ENCODE measurements around the gene RAB11FIP5. TPM values are rescaled to one million over a fixed set of nuclear protein-coding genes. Genes with fewer than 3 reads are reported as not detected.

RAB11FIP5 gene
- total and polyA plus RNA-seq, 9 donors, result 16.1 to 57.3 (median 25.0) TPM

GRCh38 chr2:73031095-73031678, 81.6 kb downstream of the RAB11FIP5 start:
- DNase-seq, result no peak
- Histone ChIP-seq H3K27me3 (no peaks in the 10 kb centered on the region), H3K27ac (no peak overlapping the region), H3K4me1 (ENCODE audit: insufficient read depth) (no peaks in the 10 kb centered on the region), H3K4me3 (no peak overlapping the region), H3K9me3 (no peaks in the 10 kb centered on the region), H3K36me3 (no peaks in the 10 kb centered on the region)
- TF ChIP-seq CTCF (IDR thresholded peaks at IDR 0.05) (no peak), POLR2A (IDR thresholded peaks at IDR 0.05) (no peak), EP300 (IDR thresholded peaks at IDR 0.05) (no peak)
- intact Hi-C loops (cut with DNase I), result no loop called here
- WGBS, 3 donors, result 94 to 97% (median 94%) methylated on average over 3 of the region's 3 CpGs

GRCh38 chr2:73028841-73029240, 83.9 kb downstream of the RAB11FIP5 start:
- intact Hi-C loops (cut with DNase I), result no loop called here
- Histone ChIP-seq H3K4me1 (ENCODE audit: insufficient read depth) (no peaks in the 10 kb centered on the region), H3K27me3 (no peaks in the 10 kb centered on the region), H3K27ac (no peak overlapping the region), H3K9me3 (no peaks in the 10 kb centered on the region), H3K36me3 (no peaks in the 10 kb centered on the region), H3K4me3 (no peak overlapping the region)
- WGBS, 3 donors, result 64 to 78% (median 77%) methylated on average over 9 to 10 of the region's 10 CpGs
- TF ChIP-seq EP300 (IDR thresholded peaks at IDR 0.05), result no peak
- TF ChIP-seq CTCF (IDR thresholded peaks at IDR 0.05), result no peak
- no peak for TF ChIP-seq POLR2A (IDR thresholded peaks at IDR 0.05)
- DNase-seq, result no peak

- Histone ChIP-seq H3K4me3 (no peak overlapping the region), H3K36me3 (no peaks in the 10 kb centered on the region), H3K27me3 (no peaks in the 10 kb centered on the region), H3K9me3 (no peaks in the 10 kb centered on the region), H3K4me1 (ENCODE audit: insufficient read depth) (no peaks in the 10 kb centered on the region), H3K27ac (no peak overlapping the region)
- no peak for DNase-seq
- intact Hi-C loops (cut with DNase I), result no loop called here
- TF ChIP-seq POLR2A (IDR thresholded peaks at IDR 0.05), result no peak
- no peak for TF ChIP-seq CTCF (IDR thresholded peaks at IDR 0.05)
- TF ChIP-seq EP300 (IDR thresholded peaks at IDR 0.05), result no peak
- WGBS, 3 donors, result 81 to 90% (median 86%) methylated on average over 1 of the region's 1 CpG
Measured at GRCh38 chr2:73027340-73027739, 85.4 kb downstream of the RAB11FIP5 start.

GRCh38 chr2:73023497-73023896, 89.3 kb downstream of the RAB11FIP5 start:
- no peak for DNase-seq
- no peak overlapping the region for H3K4me3 ChIP-seq
- H3K36me3 ChIP-seq, result no peaks in the 10 kb centered on the region
- intact Hi-C loops (cut with DNase I), result no loop called here
- no peaks in the 10 kb centered on the region for H3K4me1 ChIP-seq (ENCODE audit: insufficient read depth)
- no peaks in the 10 kb centered on the region for H3K27me3 ChIP-seq
- 76 to 87% (median 85%) methylated on average over 1 of the region's 1 CpG for WGBS, 3 donors
- TF ChIP-seq POLR2A (IDR thresholded peaks at IDR 0.05), result no peak
- TF ChIP-seq CTCF (IDR thresholded peaks at IDR 0.05), result no peak
- TF ChIP-seq EP300 (IDR thresholded peaks at IDR 0.05), result no peak
- H3K9me3 ChIP-seq, result no peaks in the 10 kb centered on the region
- H3K27ac ChIP-seq, result no peak overlapping the region

Other genes with a start within 250 kb of the RAB11FIP5 start
- gene SPR, start 225.5 kb downstream of the RAB11FIP5 start, total RNA-seq, result 10 to 100 TPM in 6 of 7 donors, 1 to 10 TPM in 1; 9.3 to 36.2 (median 18.5) TPM
- 10 to 100 TPM; 11.9 to 26.1 TPM for gene SPR, start 225.5 kb downstream of the RAB11FIP5 start, polyA plus RNA-seq
- gene EMX1, start 195.4 kb downstream of the RAB11FIP5 start, total RNA-seq, result 1 to 10 TPM in 1 of 7 donors, under 1 TPM in 2, not detected in 4; 0.20 to 1.1 (median 0.28) TPM
- gene EMX1, start 195.4 kb downstream of the RAB11FIP5 start, polyA plus RNA-seq, result under 1 TPM in 1 of 2 donors, not detected in 1; 0.28 TPM
- gene SFXN5, start 41.2 kb downstream of the RAB11FIP5 start, total RNA-seq, result 10 to 100 TPM in 4 of 7 donors, 1 to 10 TPM in 3; 7.7 to 19.3 (median 11.6) TPM
- 10 to 100 TPM in 1 of 2 donors, 1 to 10 TPM in 1; 4.3 to 14.1 TPM for gene SFXN5, start 41.2 kb downstream of the RAB11FIP5 start, polyA plus RNA-seq
- gene NOTO, start 89.6 kb upstream of the RAB11FIP5 start, total RNA-seq, result not detected
- not detected for gene NOTO, start 89.6 kb upstream of the RAB11FIP5 start, polyA plus RNA-seq
- 10 to 100 TPM; 14.1 to 37.9 (median 27.3) TPM for gene SMYD5, start 101.3 kb upstream of the RAB11FIP5 start, total RNA-seq
- gene SMYD5, start 101.3 kb upstream of the RAB11FIP5 start, polyA plus RNA-seq, result 10 to 100 TPM; 18.2 to 21.6 TPM
- 10 to 100 TPM in 6 of 7 donors, 1 to 10 TPM in 1; 7.7 to 19.7 (median 12.2) TPM for gene PRADC1, start 120.3 kb upstream of the RAB11FIP5 start, total RNA-seq
- 10 to 100 TPM in 1 of 2 donors, 1 to 10 TPM in 1; 9.7 to 11.8 TPM for gene PRADC1, start 120.3 kb upstream of the RAB11FIP5 start, polyA plus RNA-seq
- 100 to 1,000 TPM; 143 to 272 (median 220) TPM for gene CCT7, start 121.4 kb upstream of the RAB11FIP5 start, total RNA-seq
- 100 to 1,000 TPM; 157 to 289 TPM for gene CCT7, start 121.4 kb upstream of the RAB11FIP5 start, polyA plus RNA-seq
- 1 to 10 TPM; 1.7 to 3.1 (median 3.0) TPM for gene FBXO41, start 171.5 kb upstream of the RAB11FIP5 start, total RNA-seq
- 1 to 10 TPM; 2.4 to 2.9 TPM for gene FBXO41, start 171.5 kb upstream of the RAB11FIP5 start, polyA plus RNA-seq
- gene EGR4, start 180.6 kb upstream of the RAB11FIP5 start, total RNA-seq, result under 1 TPM in 1 of 7 donors, not detected in 6; 0.13 TPM
- under 1 TPM in 1 of 2 donors, not detected in 1; 0.04 TPM for gene EGR4, start 180.6 kb upstream of the RAB11FIP5 start, polyA plus RNA-seq